Psoas muscle (tissue), 8 donors: ENCODE measurements around the gene TP53RK. TPM values are rescaled to one million over a fixed set of nuclear protein-coding genes. Genes with fewer than 3 reads are reported as not detected.

Experiments used
- ATAC-seq, 4 donors: fragments of 200-7000 bp; cut with Tn5 transposase; one replicate each; pipeline ENCODE4 v1.9.1; 2020; ENCODE audit warnings: moderate library complexity in 3 of 4, mild to moderate bottlenecking in 2 of 4
- DNase-seq, 2 donors: peaks; one replicate each; pipeline ENCODE4 v3.0.0-alpha.2; 2020
- H3K27ac ChIP-seq: fragments of 200-600 bp; one replicate; pipeline ENCODE4 v1.8.0; 2022
- H3K27me3 ChIP-seq, 3 donors: fragments of 200-600 bp in 1 of 3; one replicate each; pipeline versions ENCODE4 v1.6.1 to v1.8.0; 2013 to 2022; ENCODE audit warnings: low read length in 2 of 3, mild to moderate bottlenecking in 2 of 3, moderate library complexity in 1 of 3; ENCODE audit not compliant: insufficient read depth in 3 of 3
- H3K36me3 ChIP-seq, 2 donors: fragments of 200-600 bp in 1 of 2; one replicate each; pipeline versions ENCODE4 v1.6.1 to v1.8.0; 2013 to 2022; ENCODE audit warnings: low read depth in 1 of 2, mild to moderate bottlenecking in 1 of 2, moderate library complexity in 1 of 2; ENCODE audit not compliant: insufficient read depth in 1 of 2
- H3K4me1 ChIP-seq: fragments of 200-600 bp; one replicate; pipeline ENCODE4 v1.8.0; 2022
- H3K4me3 ChIP-seq: fragments of 200-600 bp; one replicate; pipeline ENCODE4 v1.8.0; 2022; ENCODE audit warnings: mild to moderate bottlenecking
- H3K9me3 ChIP-seq: fragments of 200-600 bp; one replicate; pipeline ENCODE4 v1.8.0; 2022
- CTCF ChIP-seq: fragments of 200-600 bp; IDR thresholded peaks from one replicate; pipeline ENCODE4 v1.8.0; 2022; ENCODE audit warnings: antibody characterized with exemption
- WGBS, 3 donors: extraction: QIAGEN DNeasy Blood & Tissue Kit; methylation state at CpG; one replicate each; pipeline versions ENCODE4 v1.1.6 to v1.1.7; 2013; 5-methylcytosine and 5-hydroxymethylcytosine counted together
- intact Hi-C, 2 donors: fragments of 100-400 bp; cut with DNase I; formaldehyde crosslinking; loops; one replicate each; pipeline versions ENCODE4 v1.11.0 to v1.14.2; 2022
- polyA plus RNA-seq, 3 donors: library from polyadenylated mRNA; stranded (reverse); fragments of 200-250 nt; gene quantifications; one replicate each; pipeline ENCODE4 v1.2.3, GENCODE V29; 2013
- total RNA-seq, 4 donors: library from RNA; stranded (reverse); fragmentation: NEBNext Ultra II Directional in 2 of 4; extraction: Animal tissue kit (Norgen Biotek cat#: 25700) in 2 of 4; gene quantifications; one replicate each; pipeline versions ENCODE4 v1.2.1 to v1.2.4, GENCODE V29; 2021 to 2023
- donor health status: healthy with polysubstance abuse.
- donor health status: DM: no; HTN: no; CAD: no; lungs with moderate emphysema.
- donor health status: Bipolar disorder and iron deficiency.
- donor health status: healthy.
- donor health status: DM: yes; HTN: yes; CAD: no.
- donor health status: DM: no; HTN: no; CAD: no.
- donor health status: DM: no; HTN: no; CAD: no.
- donor health status: DM: yes; HTN: yes; CAD: no.

The TP53RK gene
- total and polyA plus RNA-seq, 7 donors, result 5.8 to 12.9 (median 9.3) TPM

GRCh38 chr20:46670228-46670584, 19.0 kb downstream of the TP53RK start:
- intact Hi-C loops, result no loop called here
- H3K9me3 ChIP-seq, result no peaks in the 10 kb centered on the region
- TF ChIP-seq CTCF, result no peak
- no peaks in the 10 kb centered on the region for H3K27me3 ChIP-seq
- H3K4me3 ChIP-seq, result no peak overlapping the region
- ATAC-seq (no peak), DNase-seq (no peak)
- no peaks in the 10 kb centered on the region for H3K4me1 ChIP-seq
- peaks cover 0 to 4% of the 10 kb centered on the region in 2 donors for H3K36me3 ChIP-seq
- WGBS, 3 donors, result 80 to 96% (median 86%) methylated on average over 2 of the region's 2 CpGs
- H3K27ac ChIP-seq, result no peak overlapping the region

DNA sequence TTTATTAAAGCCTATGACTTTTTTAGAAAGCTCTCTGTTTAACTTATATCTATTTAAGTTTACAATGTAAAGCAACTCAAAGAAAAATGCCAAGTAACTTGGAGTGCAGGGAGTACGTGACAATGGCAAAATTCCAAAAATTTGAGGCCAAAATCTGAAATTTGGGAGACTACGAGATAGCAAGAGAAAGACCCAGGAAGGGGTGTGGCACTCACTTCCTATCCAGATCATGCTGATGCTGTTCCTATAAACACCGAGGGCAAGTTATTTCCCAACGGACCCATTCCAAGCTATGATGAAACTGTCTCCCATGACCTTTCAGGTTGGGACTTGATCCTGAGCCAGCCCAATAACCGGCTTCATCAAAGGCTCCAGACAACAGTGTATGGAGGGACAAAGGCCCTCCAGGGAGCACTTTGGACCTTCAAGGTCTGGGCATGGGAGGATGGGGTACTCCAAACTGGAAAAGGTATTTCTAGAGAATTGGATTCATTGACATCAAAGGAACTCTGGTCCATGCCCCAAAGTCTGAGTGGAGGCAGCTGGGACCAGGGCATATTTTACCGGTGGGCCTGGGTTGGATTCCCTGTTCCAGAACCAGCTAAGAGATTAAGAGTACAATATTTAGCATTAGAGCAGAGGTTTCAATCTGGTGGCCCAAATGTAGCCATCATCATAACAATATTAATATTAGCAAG, 22.3 kb downstream of the TP53RK start:
- H3K4me3 ChIP-seq, result no peak overlapping the region
- 66 to 78% (median 70%) methylated on average over 6 of the region's 6 CpGs for WGBS, 3 donors
- H3K36me3 ChIP-seq, result peaks cover 0 to 4% of the 10 kb centered on the region in 2 donors
- no peak overlapping the region for H3K27ac ChIP-seq
- H3K4me1 ChIP-seq, result no peaks in the 10 kb centered on the region
- no peak for ATAC-seq
- no peak for TF ChIP-seq CTCF
- no peaks in the 10 kb centered on the region for H3K9me3 ChIP-seq
- intact Hi-C loops, result no loop called here
- no peak for DNase-seq
- no peaks in the 10 kb centered on the region for H3K27me3 ChIP-seq

DNA sequence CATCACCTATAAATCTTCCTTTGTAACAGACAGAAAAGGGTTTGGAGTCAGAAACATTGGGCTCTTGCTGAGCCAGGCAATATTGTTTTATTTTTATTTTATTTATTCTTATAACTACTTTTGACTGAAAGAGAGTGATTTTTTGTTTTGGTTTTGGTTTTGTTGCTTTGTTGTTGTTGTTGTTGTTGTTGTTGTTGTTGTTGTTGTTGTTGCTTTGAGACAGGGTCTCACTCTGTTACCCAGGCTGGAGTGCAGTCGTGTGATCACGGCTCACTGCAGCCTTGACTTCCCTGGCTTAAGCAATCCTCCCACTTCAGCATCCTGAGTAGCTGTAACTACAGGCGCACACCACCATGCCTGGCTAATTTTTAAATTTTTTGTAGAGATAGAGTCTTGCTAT, 22.9 kb downstream of the TP53RK start:
- 94 to 96% (median 95%) methylated on average over 3 of the region's 3 CpGs for WGBS, 3 donors
- Histone ChIP-seq H3K27ac (no peak overlapping the region), H3K27me3 (no peaks in the 10 kb centered on the region), H3K36me3 (peaks cover 0 to 4% of the 10 kb centered on the region in 2 donors), H3K9me3 (no peaks in the 10 kb centered on the region), H3K4me3 (no peak overlapping the region), H3K4me1 (no peaks in the 10 kb centered on the region)
- TF ChIP-seq CTCF, result no peak
- no peak for ATAC-seq
- intact Hi-C loops, result no loop called here
- no peak for DNase-seq

DNA sequence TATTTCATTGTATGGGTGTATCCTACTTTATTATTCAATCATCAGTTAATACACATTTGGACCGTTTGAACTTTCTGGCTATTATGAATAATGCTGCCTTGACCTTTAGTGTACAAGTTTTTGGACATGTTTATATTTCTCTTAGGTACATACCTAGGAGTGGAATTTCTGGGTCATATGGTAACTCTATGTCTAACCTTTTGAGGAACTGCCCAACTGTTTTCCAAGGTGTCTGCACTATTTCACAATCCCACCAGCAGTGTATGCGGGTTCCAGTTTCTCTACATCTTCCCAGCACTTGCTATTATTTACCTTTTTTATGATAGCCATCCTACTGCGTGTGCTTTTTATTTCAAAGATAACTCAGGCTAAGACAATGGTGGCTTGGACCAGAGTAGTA, 23.6 kb downstream of the TP53RK start:
- DNase-seq, result no peak
- Histone ChIP-seq H3K4me3 (no peak overlapping the region), H3K36me3 (peaks cover 0 to 4% of the 10 kb centered on the region in 2 donors), H3K27me3 (no peaks in the 10 kb centered on the region), H3K27ac (no peak overlapping the region), H3K4me1 (no peaks in the 10 kb centered on the region), H3K9me3 (no peaks in the 10 kb centered on the region)
- ATAC-seq, result no peak
- WGBS, 3 donors, result 88 to 96% (median 93%) methylated on average over 3 of the region's 3 CpGs
- intact Hi-C loops, result no loop called here
- no peak for TF ChIP-seq CTCF

DNA sequence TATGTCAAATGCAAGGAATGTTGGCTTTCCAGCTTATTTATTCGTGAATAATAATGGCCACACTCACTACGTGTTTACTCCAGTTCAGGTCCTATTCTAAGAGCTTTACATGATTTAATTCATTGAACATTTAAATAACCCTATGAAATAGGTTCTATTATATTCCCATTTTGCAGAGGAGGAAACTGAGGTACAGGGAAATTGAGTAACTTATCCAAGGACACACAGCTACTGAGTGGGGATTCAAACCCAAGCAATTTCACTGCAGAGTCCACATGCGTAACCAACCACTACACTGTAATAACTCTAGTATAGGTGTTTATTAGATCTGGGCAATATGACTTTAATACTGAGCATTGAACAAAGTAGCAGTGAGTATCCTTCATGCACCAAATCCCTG, 25.7 kb downstream of the TP53RK start:
- no peak for DNase-seq
- Histone ChIP-seq H3K4me1 (no peaks in the 10 kb centered on the region), H3K4me3 (no peak overlapping the region), H3K27me3 (no peaks in the 10 kb centered on the region), H3K27ac (no peak overlapping the region), H3K9me3 (no peaks in the 10 kb centered on the region), H3K36me3 (peaks cover 0 to 4% of the 10 kb centered on the region in 2 donors)
- WGBS, 3 donors, result 94 to 97% (median 95%) methylated on average over 3 of the region's 3 CpGs
- no peak for ATAC-seq
- intact Hi-C loops, result no loop called here
- TF ChIP-seq CTCF, result no peak
